NCI-H2196 (cell line): ENCODE results near the gene NTMT1.

ENCODE experiments used
- DNase-seq: peaks from one replicate; lab custom pipeline; 2025; ENCODE audit not compliant: unreplicated experiment; lab: John Stamatoyannopoulos, UW

Gene NTMT1

DNA sequence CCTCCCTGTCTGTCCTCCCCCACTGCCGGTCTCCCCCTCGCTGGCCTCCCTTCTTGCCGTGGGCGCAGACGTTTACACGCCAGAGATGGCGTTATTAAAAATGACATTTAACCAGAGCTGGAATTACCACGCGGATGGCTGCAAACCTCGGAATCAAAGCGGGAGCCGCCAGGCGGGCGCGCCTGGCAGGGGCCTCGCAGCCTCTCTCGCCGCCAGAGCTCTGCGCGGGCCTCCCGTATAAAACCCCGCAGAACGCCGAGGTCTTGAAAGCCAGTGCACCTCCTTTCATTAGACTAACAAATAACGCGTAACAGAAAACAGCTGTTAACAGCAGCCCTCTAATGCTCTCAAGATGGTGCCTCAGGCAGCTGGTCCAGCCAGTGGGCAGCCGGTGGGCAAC, 49.7 kb downstream of the NTMT1 start:
- no peak for DNase-seq

DNA sequence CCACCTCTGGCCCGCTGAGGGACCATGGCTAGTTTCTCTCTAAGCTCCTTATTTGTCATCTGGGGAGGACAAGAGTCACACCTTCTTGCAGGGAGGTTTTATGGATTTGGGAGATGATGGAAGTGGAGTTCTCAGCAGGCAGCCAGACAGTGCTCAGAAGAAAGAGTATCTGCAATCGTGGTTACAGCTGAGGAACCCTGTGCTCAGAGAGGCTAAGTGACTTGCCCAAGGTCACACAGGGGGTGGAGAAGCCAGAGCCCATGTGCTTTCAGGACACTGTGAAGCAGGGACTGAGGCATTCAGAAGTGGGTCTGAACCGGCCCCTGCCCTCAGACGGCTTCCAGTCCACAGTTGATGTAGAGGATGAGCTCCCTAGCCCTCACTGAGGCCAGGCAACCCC, 50.3 kb downstream of the NTMT1 start:
- DNase-seq: no peak

DNA sequence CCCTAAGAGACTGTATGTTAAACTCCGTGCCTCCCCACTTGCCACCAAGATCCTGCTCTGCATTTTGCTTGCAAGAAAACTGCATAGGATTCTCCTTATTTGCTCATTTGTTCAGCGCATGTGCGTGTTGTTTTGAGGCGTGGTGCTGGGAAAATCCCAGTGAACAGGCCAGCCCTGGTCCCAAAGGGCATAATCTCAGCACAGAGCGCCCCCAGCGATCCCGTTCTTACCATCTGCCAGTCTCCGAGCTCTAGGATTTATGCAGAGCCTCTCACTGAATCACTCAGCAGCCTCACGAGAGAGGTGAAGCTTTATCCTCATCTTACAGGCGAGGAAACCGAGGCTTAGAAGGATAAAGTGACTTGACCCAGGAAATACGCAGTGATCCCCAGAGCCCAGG, 51.0 kb downstream of the NTMT1 start:
- no peak for DNase-seq

DNA sequence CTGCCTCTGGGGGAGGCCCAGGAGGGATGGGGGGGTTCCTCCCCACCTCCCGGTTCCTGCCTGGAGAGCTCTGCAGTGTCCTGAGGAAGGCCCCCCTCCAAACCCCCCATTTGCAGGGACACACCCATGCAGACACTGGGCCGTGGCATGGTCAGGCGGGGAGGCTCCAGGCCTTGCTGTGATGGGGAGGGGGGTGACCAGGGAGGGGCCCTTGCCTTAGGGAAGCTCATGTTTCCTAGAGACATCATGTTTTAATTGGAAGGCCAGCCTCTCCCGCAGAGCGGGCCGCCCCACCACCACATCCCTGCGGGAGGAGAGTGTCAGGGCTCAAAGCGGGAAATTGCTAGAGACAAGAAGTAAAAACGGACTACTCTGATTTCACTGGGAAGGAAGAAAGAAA, 51.5 kb downstream of the NTMT1 start:
- no peak for DNase-seq

DNA sequence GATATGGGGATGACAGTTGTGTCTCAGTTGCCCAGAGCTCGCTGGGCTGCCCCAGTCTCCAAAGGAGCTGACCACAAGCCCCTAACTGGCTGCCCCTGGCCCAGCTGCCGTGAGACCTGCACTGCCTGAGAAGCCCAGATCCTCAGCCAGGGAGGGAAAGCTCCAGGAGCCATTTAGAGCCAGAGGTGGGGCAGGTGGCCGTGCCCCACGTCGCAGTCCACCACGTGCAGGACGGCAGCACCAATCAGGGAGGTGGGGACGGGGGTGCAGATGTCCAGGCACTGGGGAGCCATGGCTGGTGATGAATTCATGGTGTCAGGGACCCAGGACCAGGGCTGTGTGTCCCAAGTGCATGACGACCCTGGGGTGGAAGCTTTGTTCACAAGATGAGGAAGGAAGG, 52.9 kb downstream of the NTMT1 start:
- no peak for DNase-seq

DNA sequence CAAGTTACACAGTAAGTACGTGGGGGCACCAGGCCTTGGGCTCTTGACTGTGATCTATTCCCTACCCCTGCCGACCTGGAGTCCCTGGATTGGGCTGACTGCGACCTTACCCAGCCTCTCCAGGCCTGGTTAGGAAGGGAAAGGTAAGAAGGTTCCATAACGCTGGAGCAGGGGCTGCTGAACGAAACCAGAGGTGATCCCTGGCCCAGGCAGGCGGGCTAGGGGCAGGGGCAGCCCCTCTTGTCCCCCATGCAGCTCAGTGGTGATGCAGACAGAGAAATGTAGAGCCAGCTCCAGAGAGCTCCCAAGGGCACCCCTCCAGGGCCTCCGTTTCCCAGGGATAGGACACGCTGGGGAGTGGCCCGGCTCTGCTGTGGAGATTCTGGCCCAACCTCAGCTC, 53.6 kb downstream of the NTMT1 start:
- no peak for DNase-seq

DNA sequence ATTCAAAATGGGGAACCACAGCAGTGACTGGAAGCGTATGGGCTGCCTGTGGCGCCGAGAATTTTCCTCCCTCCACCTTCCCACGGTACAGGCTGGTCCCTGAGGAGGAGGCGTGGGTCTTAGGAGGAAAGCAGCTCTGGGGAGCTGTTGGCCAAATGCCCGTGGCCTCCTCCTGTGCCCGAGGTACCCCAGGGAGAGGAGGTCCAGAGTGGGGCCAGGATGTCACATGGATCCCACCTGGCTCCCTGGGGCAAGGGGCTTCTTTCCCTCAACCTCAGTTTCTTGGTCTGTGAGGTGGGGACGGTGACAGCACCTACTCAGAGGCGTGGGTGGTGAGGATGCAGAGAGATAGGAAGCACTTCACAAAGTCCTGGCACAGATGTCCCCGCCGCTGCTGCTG, 56.0 kb downstream of the NTMT1 start:
- DNase-seq: no peak

DNA sequence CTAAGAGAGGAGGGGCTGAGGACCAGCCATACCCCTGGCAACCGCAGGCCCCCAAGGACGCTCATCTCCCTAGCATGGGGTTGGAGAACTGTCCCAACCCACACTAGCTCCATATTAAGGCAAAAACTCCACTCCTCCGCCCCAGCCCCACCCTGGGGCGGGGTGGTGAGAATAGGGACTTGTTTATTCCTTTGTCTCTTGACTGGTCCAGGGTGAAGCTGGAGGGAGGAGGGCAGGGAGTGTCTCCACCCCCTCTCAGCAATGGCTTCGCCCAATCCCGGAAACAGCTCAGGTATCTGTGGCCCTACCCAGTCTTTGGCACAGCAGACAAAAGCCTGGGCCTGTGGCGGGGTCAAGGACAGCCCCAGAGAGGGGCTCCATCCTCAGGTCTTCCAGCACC, 56.4 kb downstream of the NTMT1 start:
- DNase-seq: no peak

DNA sequence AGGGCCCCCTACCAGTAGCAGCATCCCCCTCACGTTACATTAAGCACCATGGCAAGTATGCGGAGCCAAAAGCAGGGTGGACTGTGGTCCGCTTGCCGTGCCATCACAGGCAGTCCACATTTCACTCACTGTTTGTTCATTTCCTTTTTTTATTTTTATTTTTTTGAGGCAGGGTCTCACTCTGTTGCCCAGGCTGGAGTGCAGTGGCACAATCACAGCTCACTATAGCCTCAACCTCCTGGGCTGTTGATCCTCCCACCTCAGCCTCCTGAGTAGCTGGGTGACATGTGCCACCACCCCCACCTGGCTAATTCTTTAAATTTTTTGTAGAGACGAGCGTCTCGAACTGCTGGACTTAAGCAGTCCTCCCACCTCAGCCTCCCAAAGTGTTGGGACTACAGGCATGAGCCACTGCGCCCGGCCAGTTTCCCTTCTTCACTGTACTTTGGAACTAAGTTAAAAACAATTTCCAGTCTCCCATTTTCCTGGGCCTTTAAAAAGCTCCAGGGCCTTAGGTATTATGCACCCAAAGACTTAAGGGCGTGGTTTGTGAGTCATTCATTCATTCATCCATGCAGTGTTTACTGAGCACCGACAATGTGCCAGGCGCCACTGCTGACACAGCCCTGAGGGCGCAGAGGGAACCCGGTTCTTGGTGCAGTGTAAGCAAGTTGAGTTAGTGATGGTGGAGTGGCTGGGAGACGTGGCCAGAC, 59.4 kb downstream of the NTMT1 start:
- DNase-seq: no peak
